ENCODE data around the gene FGF14.

Gene FGF14

DNA sequence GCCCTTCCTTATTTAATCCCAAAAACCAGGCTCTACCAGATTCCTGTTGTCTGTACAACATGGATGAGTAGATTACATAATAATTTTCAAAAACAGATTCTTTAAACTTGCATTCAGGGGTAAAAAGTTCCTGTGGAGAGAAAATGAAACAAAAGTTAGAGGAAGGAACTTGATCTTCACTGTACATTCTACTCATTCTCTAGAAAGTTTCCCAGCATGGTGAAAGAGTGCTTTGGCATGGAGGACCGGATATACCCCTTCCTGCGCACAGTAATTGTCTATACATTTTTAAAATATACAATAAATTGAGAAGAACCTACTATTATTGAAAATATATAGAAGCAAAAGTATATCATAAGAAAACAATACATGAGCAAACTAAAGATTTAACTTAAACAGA, 675.2 kb downstream of the FGF14 start:
- no peak for DNase-seq (ENCODE audit: low spot score)

GRCh38 chr13:101718496-101718895, 683.4 kb downstream of the FGF14 start:
- DNase-seq (ENCODE audit: low spot score), result no peak

- no peak for DNase-seq (ENCODE audit: low spot score)
Measured at GRCh38 chr13:101717353-101717752, 684.5 kb downstream of the FGF14 start.

- DNase-seq (ENCODE audit: low spot score), result no peak
Measured at GRCh38 chr13:101714195-101714594, 687.7 kb downstream of the FGF14 start.

DNA sequence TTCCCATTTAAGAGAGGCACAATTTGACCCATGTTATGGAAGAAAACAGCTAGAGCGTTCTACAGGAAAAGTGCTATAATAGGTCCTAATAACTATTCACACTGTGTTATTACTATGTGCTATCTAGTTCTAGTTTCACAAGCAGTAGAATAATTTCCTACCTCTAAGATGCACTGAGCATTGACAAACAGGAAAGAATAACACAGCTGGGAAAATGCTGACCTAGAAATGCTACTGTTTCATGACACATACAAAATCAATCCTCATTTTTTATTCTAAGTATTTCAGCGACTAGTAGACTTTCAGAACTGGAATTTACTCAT, 689.9 kb downstream of the FGF14 start:
- no peak for DNase-seq (ENCODE audit: low spot score)

DNA sequence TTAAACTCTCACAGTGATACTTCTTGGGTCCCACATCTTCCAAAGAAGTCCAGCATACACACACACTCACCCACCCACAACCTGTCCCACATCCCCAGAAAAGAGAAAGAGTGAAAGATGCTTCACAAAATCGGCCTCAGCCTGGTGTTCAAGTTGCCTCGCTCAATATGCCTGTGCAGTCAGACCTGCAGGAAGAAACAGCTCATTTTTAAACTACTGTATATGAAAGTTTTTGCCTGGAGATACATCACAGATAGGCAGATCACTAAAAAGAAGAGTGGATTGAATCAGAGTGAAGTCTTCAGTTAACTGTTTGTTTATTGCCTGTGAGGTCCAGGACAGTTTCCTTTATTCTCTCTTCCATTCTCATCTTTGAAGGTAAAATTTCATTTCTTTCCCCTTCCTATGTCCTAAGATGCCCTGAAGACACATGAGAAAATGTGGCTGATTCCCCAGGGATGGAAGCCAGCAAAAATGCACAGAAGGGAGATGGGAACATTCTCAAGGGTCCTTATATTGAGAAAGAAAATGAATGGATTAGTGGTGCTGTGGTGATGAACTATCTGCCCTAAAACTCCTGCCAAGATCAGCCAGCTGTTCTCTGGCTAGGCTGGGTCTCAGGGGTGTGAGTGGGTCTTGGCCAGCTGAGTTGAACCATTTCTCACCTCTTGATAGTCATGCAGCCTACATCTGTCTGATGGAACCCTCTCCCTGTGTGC, 690.4 kb downstream of the FGF14 start:
- no peak for DNase-seq (ENCODE audit: low spot score)

- no peak for DNase-seq (ENCODE audit: low spot score)
Measured at GRCh38 chr13:101709952-101710351, 691.9 kb downstream of the FGF14 start.

DNA sequence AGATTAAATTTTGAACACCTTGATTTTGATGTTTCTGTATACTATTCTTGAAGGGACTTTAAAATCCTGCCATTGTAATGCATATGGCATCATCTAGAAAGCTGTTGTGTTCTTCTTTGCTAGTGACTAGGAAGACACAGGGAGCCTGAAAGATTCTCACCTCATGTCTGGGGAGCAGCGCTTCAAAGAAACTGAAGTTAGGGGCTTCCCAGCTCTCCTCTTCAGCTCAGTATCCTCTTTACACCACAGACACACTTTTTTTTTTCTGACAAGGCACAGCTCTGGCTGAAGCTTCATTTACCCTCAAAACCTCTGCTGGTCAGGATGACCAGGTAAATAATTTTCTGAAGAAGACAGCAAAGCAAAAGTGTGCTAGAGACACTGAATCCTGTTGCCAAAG, 693.7 kb downstream of the FGF14 start:
- DNase-seq (ENCODE audit: low spot score), result no peak

DNA sequence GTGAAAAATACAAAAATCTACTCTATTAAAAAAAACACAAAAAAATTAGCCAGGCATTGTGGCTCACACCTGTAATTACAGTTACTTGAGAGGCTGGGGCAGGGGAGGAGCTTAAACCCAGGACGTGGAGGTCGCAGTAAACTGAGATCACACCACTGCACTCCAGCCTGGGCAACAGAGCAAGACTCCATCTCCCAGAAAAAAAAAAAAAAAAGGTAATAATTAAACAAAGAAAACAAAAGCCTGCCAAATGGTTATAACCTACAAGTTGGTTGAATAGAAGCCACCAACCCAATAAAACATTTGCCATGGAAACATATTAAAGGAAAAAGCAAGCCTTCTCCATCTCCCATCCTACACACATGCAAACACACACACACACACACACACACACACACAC, 694.2 kb downstream of the FGF14 start:
- DNase-seq (ENCODE audit: low spot score), result no peak

- no peak for DNase-seq (ENCODE audit: low spot score)
Measured at GRCh38 chr13:101706651-101707050, 695.2 kb downstream of the FGF14 start.

GRCh38 chr13:101703838-101704237, 698.0 kb downstream of the FGF14 start:
- DNase-seq (ENCODE audit: low spot score), result no peak

GRCh38 chr13:101703081-101703480, 698.8 kb downstream of the FGF14 start:
- no peak for DNase-seq (ENCODE audit: low spot score)

GRCh38 chr13:101700598-101700997, 701.2 kb downstream of the FGF14 start:
- DNase-seq (ENCODE audit: low spot score), result no peak

- no peak for DNase-seq (ENCODE audit: low spot score)
Measured at GRCh38 chr13:101698400-101698799, 703.4 kb downstream of the FGF14 start.

DNA sequence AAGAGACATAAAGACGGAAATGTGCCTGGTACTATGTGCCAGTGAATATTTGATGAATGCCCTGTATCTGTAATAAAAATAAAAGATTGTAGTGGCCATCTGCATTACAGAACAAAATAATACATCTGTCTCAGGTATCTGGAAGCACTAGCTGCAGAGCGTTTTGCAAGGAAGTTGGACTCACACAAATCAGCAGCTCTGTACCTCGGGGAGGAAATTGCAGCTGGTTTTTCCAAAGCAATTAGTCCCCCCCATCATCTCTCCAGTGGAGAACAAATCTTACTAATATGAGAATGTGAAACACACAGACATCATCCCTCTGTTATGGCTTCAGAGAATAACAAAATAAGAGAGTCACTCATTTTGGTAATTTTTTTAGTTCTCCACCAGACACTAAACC, 704.1 kb downstream of the FGF14 start:
- DNase-seq (ENCODE audit: low spot score), result no peak

GRCh38 chr13:101695870-101696516, 705.9 kb downstream of the FGF14 start:
- DNase-seq (ENCODE audit: low spot score), result no peak

- no peak for DNase-seq (ENCODE audit: low spot score)
Measured at GRCh38 chr13:101691341-101691860, 710.4 kb downstream of the FGF14 start.

DNA sequence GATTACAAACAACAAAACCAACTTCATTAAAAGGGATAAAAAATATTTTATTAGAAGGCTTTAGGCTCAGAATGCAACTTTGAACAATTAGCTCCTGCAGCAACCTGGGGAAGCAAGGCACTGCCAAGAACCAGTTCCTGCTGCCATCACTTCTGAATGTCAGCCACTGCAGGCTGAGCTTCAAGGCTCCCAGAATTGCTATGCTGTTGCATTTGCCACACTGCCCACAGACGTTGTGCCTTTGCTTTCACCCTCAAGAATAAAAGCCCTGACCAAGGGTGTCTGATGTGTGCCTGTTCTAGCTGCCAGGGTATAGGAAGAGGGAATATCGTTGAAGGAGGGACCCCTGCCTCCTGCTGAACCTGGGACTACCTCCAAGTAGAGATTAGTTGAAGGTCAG, 711.0 kb downstream of the FGF14 start:
- DNase-seq (ENCODE audit: low spot score), result no peak

DNA sequence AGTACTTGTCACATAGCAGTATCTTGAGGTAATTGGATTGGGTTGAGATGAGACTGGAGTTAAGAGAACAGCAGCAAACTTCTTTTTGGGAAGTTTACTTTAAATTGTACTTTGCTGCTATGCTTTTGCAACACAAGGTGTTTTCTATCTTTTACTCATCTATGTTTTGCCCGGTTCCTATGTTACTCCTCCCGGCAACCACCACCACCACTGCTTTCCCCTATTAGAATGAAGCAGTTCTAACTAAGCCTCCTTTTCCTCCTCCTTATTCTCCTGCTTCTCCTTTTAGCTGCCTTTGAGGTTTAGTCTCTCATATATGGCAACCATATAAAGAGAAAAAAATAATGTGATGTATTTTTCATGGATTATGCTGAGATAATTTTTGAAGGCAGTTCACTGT, 715.8 kb downstream of the FGF14 start:
- DNase-seq (ENCODE audit: low spot score), result no peak

GRCh38 chr13:101681834-101682233, 720.0 kb downstream of the FGF14 start:
- DNase-seq (ENCODE audit: low spot score), result no peak

GRCh38 chr13:101673360-101674105, 728.3 kb downstream of the FGF14 start:
- no peak for DNase-seq (ENCODE audit: low spot score)

DNA sequence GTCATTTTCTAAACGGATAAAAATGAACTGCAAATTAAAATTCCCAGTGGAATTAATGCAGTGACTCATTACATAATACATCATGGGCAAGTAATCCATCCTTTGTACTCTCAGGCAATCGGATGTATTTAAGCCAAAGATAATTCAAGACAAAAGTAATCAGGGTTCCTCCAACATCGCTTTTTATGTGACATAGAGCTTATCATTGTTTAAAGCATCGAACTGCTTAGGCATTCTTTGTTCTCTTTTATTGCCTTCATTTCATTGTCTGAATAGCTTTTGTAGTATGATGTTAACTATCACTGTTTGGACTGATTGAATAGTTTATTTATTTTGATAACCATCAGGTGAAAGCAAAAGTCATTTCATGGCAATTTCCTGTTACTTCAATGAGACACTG, 740.0 kb downstream of the FGF14 start:
- no peak for DNase-seq (ENCODE audit: low spot score)
